Ovary (tissue), 3 donors: Measurements from ENCODE around the gene RRP15.

Experiments used
- CTCF ChIP-seq, 3 donors: fragments of 450-650 bp in 2 of 3; fragments of 200-600 bp in 1 of 3; IDR thresholded peaks; one replicate each; pipeline versions ENCODE4 v1.5.1 to v1.8.0; 2016 to 2022; ENCODE audit warnings: antibody characterized with exemption in 3 of 3, mild to moderate bottlenecking in 1 of 3
- POLR2A ChIP-seq: fragments of 450-650 bp; IDR thresholded peaks from one replicate; pipeline ENCODE4 v1.6.1; 2017; ENCODE audit warnings: antibody characterized with exemption, mild to moderate bottlenecking, moderate library complexity
- donor health status: DM: no; HTN: no; CAD: no.

DNA sequence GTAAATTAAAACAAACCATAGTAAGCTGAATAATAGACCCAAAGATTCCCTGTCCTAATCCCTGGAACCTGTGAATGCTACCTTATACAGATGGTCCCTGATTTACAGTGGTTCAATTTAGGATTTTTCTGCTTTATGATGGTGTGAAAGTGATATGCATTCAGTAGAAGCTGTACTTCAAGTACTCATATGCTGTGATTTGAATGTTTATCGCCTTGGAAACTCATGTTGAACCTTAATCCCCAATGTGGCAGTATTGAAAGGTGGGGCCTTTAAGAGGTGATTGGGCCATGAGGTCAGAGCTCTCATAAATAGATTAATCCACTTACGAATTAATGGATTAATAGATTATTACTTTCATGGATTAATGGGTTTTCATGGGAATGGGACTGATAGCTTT is 10.6 kb upstream of the RRP15 start:
- TF ChIP-seq CTCF (IDR thresholded peaks at IDR 0.05) (no peak), POLR2A (no peak)
